ENCODE results near the gene GLOD4.

GRCh38 chr17:804541-805435 lies 22.7 kb upstream of the GLOD4 start:
- TF ChIP-seq POLR2A (IDR thresholded peaks at IDR 0.05) (no peak), CTCF (IDR thresholded peaks at IDR 0.05) (no peak)
